IMR-90 (cell line): ENCODE data around the gene ALOX15B. TPM values are rescaled to one million over a fixed set of nuclear protein-coding genes. Genes with fewer than 3 reads are reported as not detected.

Experiments used
- ATAC-seq: fragments of 200-7000 bp; cut with Tn5 transposase; 2 replicates; pipeline ENCODE4 v1.9.1; 2020; ENCODE audit warnings: low read depth, mild to moderate bottlenecking, moderate library complexity
- BruUV-seq: library from RNA; stranded (reverse); fragments of 400-500 nt; replicated peaks from 2 replicates; lab custom pipeline; 2021; lab: Mats Ljungman, UMichigan
- CTCF ChIA-PET: fragments of 300-600 bp; formaldehyde crosslinking; extraction: SDS; loops from one replicate; lab custom pipeline; 2021; ENCODE audit warnings: antibody characterized with exemption; lab: Yijun Ruan, JAX
- POLR2A ChIA-PET: fragments of 300-600 bp; sonication (Branson Sonifier 250); formaldehyde crosslinking; loops from one replicate; lab custom pipeline; 2022; ENCODE audit warnings: antibody characterized with exemption; ENCODE audit not compliant: unreplicated experiment; lab: Charles Lee
- DNase-seq: peaks from one replicate; pipeline ENCODE4 v3.0.0; 2013
- H2AFZ ChIP-seq: replicated peaks from 2 replicates; pipeline ENCODE3; 2013; ENCODE audit warnings: low read length, mild to moderate bottlenecking; ENCODE audit not compliant: poor library complexity
- H2AK5ac ChIP-seq: 2 replicates; pipeline ENCODE4 v1.6.1; 2013; ENCODE audit warnings: low read depth, low read length, inconsistent platforms
- H2AK9ac ChIP-seq: replicated peaks from 2 replicates; pipeline ENCODE3; 2013; ENCODE audit warnings: mild to moderate bottlenecking, low read depth, low read length, moderate library complexity; ENCODE audit not compliant: poor library complexity
- H2BK120ac ChIP-seq: 2 replicates; pipeline ENCODE4 v1.6.1; 2013; ENCODE audit warnings: low read depth, low read length, inconsistent platforms
- H2BK15ac ChIP-seq: 3 replicates; pipeline ENCODE4 v1.6.1; 2013; ENCODE audit warnings: low read depth, low read length, inconsistent platforms
- H2BK20ac ChIP-seq: 2 replicates; pipeline ENCODE4 v1.6.1; 2013; ENCODE audit warnings: low read depth, mild to moderate bottlenecking, inconsistent platforms, low read length, moderate library complexity
- H2BK5ac ChIP-seq: 2 replicates; pipeline ENCODE4 v1.6.1; 2013; ENCODE audit warnings: mild to moderate bottlenecking, low read depth, low read length, inconsistent platforms; ENCODE audit not compliant: poor library complexity, severe bottlenecking
- H3K14ac ChIP-seq: replicated peaks from 2 replicates; pipeline ENCODE4 v1.6.1; 2013; ENCODE audit warnings: low read depth, low read length, inconsistent platforms
- H3K18ac ChIP-seq: 2 replicates; pipeline ENCODE4 v1.6.1; 2013; ENCODE audit warnings: low read depth, low read length, control low read depth
- H3K23ac ChIP-seq: 2 replicates; pipeline ENCODE4 v1.6.1; 2013; ENCODE audit warnings: low read depth, low read length, inconsistent platforms
- H3K27ac ChIP-seq: 2 replicates; pipeline ENCODE4 v1.5.1; 2013; ENCODE audit warnings: mild to moderate bottlenecking, control low read depth, low read length; ENCODE audit not compliant: insufficient read depth
- H3K27me3 ChIP-seq: 2 replicates; pipeline ENCODE4 v1.6.1; 2013; ENCODE audit warnings: low read length; ENCODE audit not compliant: control insufficient read depth, insufficient read depth
- H3K36me3 ChIP-seq: 2 replicates; pipeline ENCODE4 v1.6.1; 2013; ENCODE audit warnings: low read length, mixed read lengths; ENCODE audit not compliant: control insufficient read depth, insufficient read depth
- H3K4ac ChIP-seq: 2 replicates; pipeline ENCODE4 v1.6.1; 2013; ENCODE audit warnings: low read depth, low read length, inconsistent platforms
- H3K4me1 ChIP-seq: 2 replicates; pipeline ENCODE4 v1.6.1; 2013; ENCODE audit warnings: low read length, mixed read lengths; ENCODE audit not compliant: control insufficient read depth, insufficient read depth
- H3K4me2 ChIP-seq: 2 replicates; pipeline ENCODE4 v1.6.1; 2013; ENCODE audit warnings: low read depth, mild to moderate bottlenecking, control low read depth, low read length, moderate library complexity
- H3K4me3 ChIP-seq: 2 replicates; pipeline ENCODE4 v1.5.1; 2013; ENCODE audit warnings: low read depth, mild to moderate bottlenecking, control low read depth, low read length, moderate library complexity; ENCODE audit not compliant: insufficient read depth
- H3K56ac ChIP-seq: 2 replicates; pipeline ENCODE4 v1.6.1; 2013; ENCODE audit warnings: low read length, inconsistent platforms; ENCODE audit not compliant: insufficient read depth; ENCODE audit errors: extremely low read depth
- H3K79me1 ChIP-seq, 2 experiments: 2 replicates each; pipeline ENCODE4 v1.6.1; 2013; ENCODE audit warnings: low read length in 2 of 2, inconsistent platforms in 1 of 2, low read depth in 1 of 2
- H3K9ac ChIP-seq: 2 replicates; pipeline ENCODE4 v1.6.1; 2013; ENCODE audit warnings: low read depth, low read length, control low read depth
- H3K9me1 ChIP-seq: 2 replicates; pipeline ENCODE4 v1.6.1; 2013; ENCODE audit warnings: low read length, inconsistent platforms; ENCODE audit not compliant: insufficient read depth
- H3K9me3 ChIP-seq: 2 replicates; pipeline ENCODE4 v1.6.1; 2013; ENCODE audit warnings: low read length; ENCODE audit not compliant: control insufficient read depth, insufficient read depth
- H4K20me1 ChIP-seq: 2 replicates; pipeline ENCODE4 v1.6.1; 2013; ENCODE audit warnings: low read length, inconsistent platforms; ENCODE audit not compliant: insufficient read depth
- H4K5ac ChIP-seq: 2 replicates; pipeline ENCODE4 v1.6.1; 2013; ENCODE audit warnings: mild to moderate bottlenecking, low read depth, low read length, control low read depth
- H4K8ac ChIP-seq, 2 experiments: 2 replicates each; pipeline ENCODE4 v1.6.1; 2013; ENCODE audit warnings: low read depth in 2 of 2, low read length in 2 of 2, control low read depth in 1 of 2, inconsistent platforms in 1 of 2
- H4K91ac ChIP-seq: 2 replicates; pipeline ENCODE4 v1.6.1; 2013; ENCODE audit warnings: low read depth, low read length, inconsistent platforms; ENCODE audit not compliant: insufficient read depth
- MAFK ChIP-seq: IDR thresholded peaks from 2 replicates; pipeline ENCODE4 v1.6.1; 2012; ENCODE audit warnings: low read depth, low read length, improper control_type of control experiment
- MXI1 ChIP-seq: IDR thresholded peaks from 2 replicates; pipeline ENCODE4 v1.6.1; 2012; ENCODE audit warnings: low read depth, mild to moderate bottlenecking, low read length, moderate library complexity, borderline replicate concordance
- NFE2L2 ChIP-seq: fragments of 150-350 bp; IDR thresholded peaks from 2 replicates; pipeline ENCODE4 v1.6.1; 2016; ENCODE audit warnings: low read depth, mild to moderate bottlenecking, low read length
- RAD21 ChIP-seq: IDR thresholded peaks from 2 replicates; pipeline ENCODE4 v1.6.1; 2012; ENCODE audit warnings: low read length, improper control_type of control experiment
- RCOR1 ChIP-seq: IDR thresholded peaks from 2 replicates; pipeline ENCODE4 v1.6.1; 2012; ENCODE audit warnings: mild to moderate bottlenecking, low read length, improper control_type of control experiment; ENCODE audit not compliant: insufficient replicate concordance
- USF2 ChIP-seq: fragments of 150-350 bp; IDR thresholded peaks from 2 replicates; pipeline ENCODE4 v1.6.1; 2017; ENCODE audit warnings: mild to moderate bottlenecking, antibody characterized with exemption, low read length, low read depth
- WGBS, 2 experiments: methylation state at CpG; one replicate each; pipeline versions ENCODE4 v1.1.5 to v1.1.7; 2013; ENCODE audit warnings: missing lambda C conversion rate in 2 of 2; ENCODE audit not compliant: insufficient read length in 1 of 2; ENCODE audit errors: extremely low coverage in 2 of 2; 5-methylcytosine and 5-hydroxymethylcytosine counted together
- dilution Hi-C: fragments of 300-500 bp; cut with HindIII; formaldehyde crosslinking; loops from one replicate; pipeline ENCODE4 v1.14.3; 2018; ENCODE audit warnings: low sequenced_read_pairs; ENCODE audit not compliant: unreplicated experiment
- in situ Hi-C: fragments of 300-500 bp; cut with MboI; formaldehyde crosslinking; loops from 3 replicates; pipeline ENCODE4 v1.14.3; 2019; ENCODE audit warnings: low sequenced_read_pairs, inconsistent platforms, mixed read lengths
- intact Hi-C: fragments of 100-400 bp; cut with micrococcal nuclease; formaldehyde crosslinking; loops from 2 replicates; pipeline ENCODE4 v1.10.0; 2022
- polyA plus RNA-seq, 3 experiments: library from polyadenylated mRNA; depleted of rRNA; stranded (reverse); fragments of >200 nt; gene quantifications; 2 replicates each; pipeline ENCODE4 v1.2.3, GENCODE V29; 2012; ENCODE audit warnings: low replicate concordance in 1 of 3
- total RNA-seq: library from RNA; depleted of rRNA; stranded (reverse); fragments of >200 nt; gene quantifications from 2 replicates; pipeline ENCODE4 v1.2.3, GENCODE V29; 2012

The ALOX15B gene
- total and polyA plus RNA-seq, 2 of the 4 experiments (the other 2 are of a cell fraction): not detected

GRCh38 chr17:8075081-8075480 is 36.2 kb downstream of the ALOX15B start:
- no peaks in the 10 kb centered on the region for H3K36me3 ChIP-seq
- H3K4me3 ChIP-seq: no peak overlapping the region
- no peaks in the 10 kb centered on the region for H3K79me1 ChIP-seq
- H3K9me3 ChIP-seq: no peaks in the 10 kb centered on the region
- H4K20me1 ChIP-seq: no peaks in the 10 kb centered on the region
- H2BK15ac ChIP-seq: no peak overlapping the region
- in situ Hi-C loops: loop anchor here (25.0 kb wide), 2 partner anchors 237 to 687 kb away; partner anchors contain the start of genes ARHGEF15 and SPDYE4
- no peaks in the 10 kb centered on the region for H3K9me1 ChIP-seq
- H3K4me1 ChIP-seq: 0 out of 2 replicates have a peak, but pooled peaks cover 1% of the 10 kb centered on the region
- H3K9ac ChIP-seq: no peak overlapping the region
- intact Hi-C loops: no loop called here
- dilution Hi-C loops: no loop called here
- H2AFZ ChIP-seq: no peak overlapping the region
- ChIA-PET POLR2A (no interaction called here), CTCF (interaction anchor here (0.6 to 1.7 kb wide), 2 partner anchors 44 to 82 kb away, joined by 3 to 4 read pairs; no protein-coding TSS in a partner anchor)
- H3K4ac ChIP-seq: no peak overlapping the region
- H2BK5ac ChIP-seq: no peak overlapping the region
- no peak overlapping the region for H2BK120ac ChIP-seq
- no TSS peak for BruUV-seq
- TF ChIP-seq RCOR1 (no peak), MXI1 (no peak), RAD21 (no peak), NFE2L2 (no peak), USF2 (no peak), MAFK (no peak)
- H2AK5ac ChIP-seq: no peak overlapping the region
- no peak overlapping the region for H3K4me2 ChIP-seq
- no peak overlapping the region for H3K27ac ChIP-seq
- no peak overlapping the region for H2AK9ac ChIP-seq
- no peak overlapping the region for H4K91ac ChIP-seq
- WGBS, 2 experiments: 14% methylated on average over 1 of the region's 3 CpGs; no CpG with 5 or more reads in 1 of the 2 experiments
- H2BK20ac ChIP-seq: no peak overlapping the region
- ATAC-seq (no peak), DNase-seq (no peak)
- no peak overlapping the region for H3K14ac ChIP-seq
- H3K23ac ChIP-seq: no peak overlapping the region
- no peak overlapping the region for H3K56ac ChIP-seq
- H4K5ac ChIP-seq: no peak overlapping the region
- H3K18ac ChIP-seq: no peak overlapping the region
- H3K27me3 ChIP-seq: peaks cover 82% of the 10 kb centered on the region
- H4K8ac ChIP-seq: no peak overlapping the region
